Sigmoid colon (tissue), 7 donors: ENCODE measurements around the gene AKAP12. TPM values are rescaled to one million over a fixed set of nuclear protein-coding genes. Genes with fewer than 3 reads are reported as not detected.

Source experiments
- DNase-seq: peaks from one replicate; pipeline ENCODE4 v3.0.0-alpha.2; 2019
- H3K27ac ChIP-seq, 4 donors: fragments of 200-600 bp; sonication (generic); one replicate each; pipeline ENCODE4 v1.5.1; 2016 to 2019; ENCODE audit warnings: mild to moderate bottlenecking in 1 of 4
- H3K27me3 ChIP-seq, 3 donors: fragments of 200-600 bp; sonication (generic); one replicate each; pipeline ENCODE4 v1.5.1; 2019; ENCODE audit warnings: mild to moderate bottlenecking in 1 of 3
- H3K36me3 ChIP-seq, 4 donors: fragments of 200-600 bp; sonication (generic); one replicate each; pipeline ENCODE4 v1.5.1; 2016 to 2019
- H3K4me1 ChIP-seq, 4 donors: fragments of 200-600 bp; sonication (generic); one replicate each; pipeline ENCODE4 v1.5.1; 2017 to 2019
- H3K4me3 ChIP-seq, 4 donors: fragments of 200-600 bp; sonication (generic); one replicate each; pipeline ENCODE4 v1.5.1; 2017 to 2019; ENCODE audit warnings: mild to moderate bottlenecking in 2 of 4, moderate library complexity in 1 of 4
- H3K9me3 ChIP-seq, 4 donors: fragments of 200-600 bp in 3 of 4; sonication (generic) in 3 of 4; one replicate each; pipeline versions ENCODE4 v1.5.1 to v1.6.1; 2013 to 2019
- EP300 ChIP-seq, 4 donors: sonication (generic); formaldehyde crosslinking; IDR thresholded peaks; one replicate each; pipeline ENCODE4 v1.6.1; 2017; ENCODE audit warnings: antibody characterized with exemption in 4 of 4
- POLR2A ChIP-seq, 2 donors: fragments of 450-650 bp; IDR thresholded peaks; one replicate each; pipeline ENCODE4 v1.6.1; 2016; ENCODE audit warnings: antibody characterized with exemption in 2 of 2, mild to moderate bottlenecking in 2 of 2, moderate library complexity in 2 of 2
- POLR2AphosphoS5 ChIP-seq, 4 donors: sonication (generic); formaldehyde crosslinking; IDR thresholded peaks; one replicate each; pipeline ENCODE4 v1.6.1; 2017; ENCODE audit warnings: antibody characterized with exemption in 4 of 4
- WGBS, 2 donors: extraction: QIAGEN DNeasy Blood & Tissue Kit; methylation state at CpG; one replicate each; pipeline ENCODE4 v1.1.7; 2013; 5-methylcytosine and 5-hydroxymethylcytosine counted together
- intact Hi-C: fragments of 100-400 bp; cut with DNase I; formaldehyde crosslinking; loops from one replicate; pipeline ENCODE4 v1.15.1; 2023
- polyA plus RNA-seq, 3 donors: library from polyadenylated mRNA; stranded (reverse); fragments of 200-250 nt; gene quantifications; one replicate each; pipeline ENCODE4 v1.2.3, GENCODE V29; 2013
- total RNA-seq, 4 donors: library from RNA; depleted of rRNA; stranded (reverse); fragments of >200 nt; gene quantifications; one replicate each; pipeline ENCODE4 v1.1.0, GENCODE V29; 2016
- TF ChIP-seq, protein P1 (sequence below), 4 experiments: fragments of 450-650 bp in 3 of 4; fragments of 200-600 bp in 1 of 4; IDR thresholded peaks; one replicate each; pipeline ENCODE4 v1.5.1; 2016 to 2019; ENCODE audit warnings: antibody characterized with exemption in 4 of 4, mild to moderate bottlenecking in 3 of 4, moderate library complexity in 2 of 4
- donor health status: healthy with polysubstance abuse.
- donor health status: Bipolar disorder and iron deficiency.
- donor health status: healthy.

AKAP12 gene
- 100 to 1,000 TPM; 133 to 244 (median 209) TPM for total RNA-seq
- 10 to 100 TPM in 1 of 3 donors, 1 to 10 TPM in 2; 1.2 to 17.2 (median 9.0) TPM for polyA plus RNA-seq

GRCh38 chr6:151239603-151240035 is at the start of gene AKAP12:
AKAP12 (plus strand) TSS chr6:151239967; CDS start chr6:151240563, 596 bp downstream.
- intact Hi-C loops = loop anchor here (2.0 to 5.0 kb wide), 7 partner anchors 53 to 347 kb away; partner anchors contain the start of gene ZBTB2

GRCh38 chr6:151191527-151191926 is 48.2 kb upstream of the AKAP12 start:
- intact Hi-C loops = no loop called here
- Histone ChIP-seq H3K4me1 (no peaks in the 10 kb centered on the region), H3K9me3 (no peaks in the 10 kb centered on the region), H3K27me3 (no peaks in the 10 kb centered on the region), H3K36me3 (no peaks in the 10 kb centered on the region), H3K4me3 (no peak overlapping the region), H3K27ac (no peak overlapping the region)
- 67 to 71% methylated on average over 4 of the region's 4 CpGs for WGBS, 2 donors
- DNase-seq = no peak
- no peak for TF ChIP-seq POLR2AphosphoS5 (IDR thresholded peaks at IDR 0.05)
- TF ChIP-seq EP300 (IDR thresholded peaks at IDR 0.05) = no peak
- TF ChIP-seq POLR2A (IDR thresholded peaks at IDR 0.05) = no peak
- TF ChIP-seq, protein P1, sequence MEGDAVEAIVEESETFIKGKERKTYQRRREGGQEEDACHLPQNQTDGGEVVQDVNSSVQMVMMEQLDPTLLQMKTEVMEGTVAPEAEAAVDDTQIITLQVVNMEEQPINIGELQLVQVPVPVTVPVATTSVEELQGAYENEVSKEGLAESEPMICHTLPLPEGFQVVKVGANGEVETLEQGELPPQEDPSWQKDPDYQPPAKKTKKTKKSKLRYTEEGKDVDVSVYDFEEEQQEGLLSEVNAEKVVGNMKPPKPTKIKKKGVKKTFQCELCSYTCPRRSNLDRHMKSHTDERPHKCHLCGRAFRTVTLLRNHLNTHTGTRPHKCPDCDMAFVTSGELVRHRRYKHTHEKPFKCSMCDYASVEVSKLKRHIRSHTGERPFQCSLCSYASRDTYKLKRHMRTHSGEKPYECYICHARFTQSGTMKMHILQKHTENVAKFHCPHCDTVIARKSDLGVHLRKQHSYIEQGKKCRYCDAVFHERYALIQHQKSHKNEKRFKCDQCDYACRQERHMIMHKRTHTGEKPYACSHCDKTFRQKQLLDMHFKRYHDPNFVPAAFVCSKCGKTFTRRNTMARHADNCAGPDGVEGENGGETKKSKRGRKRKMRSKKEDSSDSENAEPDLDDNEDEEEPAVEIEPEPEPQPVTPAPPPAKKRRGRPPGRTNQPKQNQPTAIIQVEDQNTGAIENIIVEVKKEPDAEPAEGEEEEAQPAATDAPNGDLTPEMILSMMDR (IDR thresholded peaks at IDR 0.05) = no peak

More at GRCh38 chr6:151239603-151240035, at the start of gene AKAP12:
- DNase-seq = peak; percentile 89
- H3K4me1 ChIP-seq = peaks cover 0 to 33% (median 17%) of the 10 kb centered on the region in 4 donors
- H3K4me3 ChIP-seq = peak within 1 kb of the TSS; percentile 71 to 98 (median 93)
- peak in 3 of 4 donors; percentile 27 to 96 (median 79) for TF ChIP-seq EP300 (IDR thresholded peaks at IDR 0.05)
- TF ChIP-seq, protein P1 (IDR thresholded peaks at IDR 0.05) = no peak
- TF ChIP-seq POLR2AphosphoS5 (IDR thresholded peaks at IDR 0.05) = peak in 2 of 4 donors; percentile 10 to 74
- TF ChIP-seq POLR2A (IDR thresholded peaks at IDR 0.05) = no peak
- peak within 1 kb of the TSS; percentile 96 to 98 (median 97) for H3K27ac ChIP-seq
- no peaks in the 10 kb centered on the region for H3K27me3 ChIP-seq
- no peaks in the 10 kb centered on the region for H3K36me3 ChIP-seq
- 20 to 30% methylated on average over 23 of the region's 23 CpGs for WGBS, 2 donors
- no peaks in the 10 kb centered on the region for H3K9me3 ChIP-seq

GRCh38 chr6:151196555-151196954 is 43.2 kb upstream of the AKAP12 start:
- 85 to 86% methylated on average over 1 of the region's 1 CpG for WGBS, 2 donors
- Histone ChIP-seq H3K4me3 (no peak overlapping the region), H3K27me3 (no peaks in the 10 kb centered on the region), H3K36me3 (no peaks in the 10 kb centered on the region), H3K27ac (peak overlapping the region in 1 of 4 donors; percentile 43), H3K9me3 (no peaks in the 10 kb centered on the region), H3K4me1 (no peaks in the 10 kb centered on the region)
- intact Hi-C loops = no loop called here
- peak; percentile 89 for DNase-seq
- TF ChIP-seq POLR2A (IDR thresholded peaks at IDR 0.05) (no peak), EP300 (IDR thresholded peaks at IDR 0.05) (no peak), POLR2AphosphoS5 (IDR thresholded peaks at IDR 0.05) (peak in 3 of 4 donors; percentile 53 to 58 (median 54))
- TF ChIP-seq, protein P1 (IDR thresholded peaks at IDR 0.05) = no peak

- Histone ChIP-seq H3K9me3 (no peaks in the 10 kb centered on the region), H3K4me3 (no peak overlapping the region), H3K27me3 (no peaks in the 10 kb centered on the region), H3K36me3 (no peaks in the 10 kb centered on the region), H3K4me1 (no peaks in the 10 kb centered on the region), H3K27ac (no peak overlapping the region)
- 98 to 99% methylated on average over 1 of the region's 1 CpG for WGBS, 2 donors
- intact Hi-C loops = no loop called here
- no peak for DNase-seq
- TF ChIP-seq POLR2A (IDR thresholded peaks at IDR 0.05) (no peak), POLR2AphosphoS5 (IDR thresholded peaks at IDR 0.05) (no peak), EP300 (IDR thresholded peaks at IDR 0.05) (no peak)
- TF ChIP-seq, protein P1 (IDR thresholded peaks at IDR 0.05) = no peak
Observed at GRCh38 chr6:151197556-151197955, 42.2 kb upstream of the AKAP12 start.

DNA sequence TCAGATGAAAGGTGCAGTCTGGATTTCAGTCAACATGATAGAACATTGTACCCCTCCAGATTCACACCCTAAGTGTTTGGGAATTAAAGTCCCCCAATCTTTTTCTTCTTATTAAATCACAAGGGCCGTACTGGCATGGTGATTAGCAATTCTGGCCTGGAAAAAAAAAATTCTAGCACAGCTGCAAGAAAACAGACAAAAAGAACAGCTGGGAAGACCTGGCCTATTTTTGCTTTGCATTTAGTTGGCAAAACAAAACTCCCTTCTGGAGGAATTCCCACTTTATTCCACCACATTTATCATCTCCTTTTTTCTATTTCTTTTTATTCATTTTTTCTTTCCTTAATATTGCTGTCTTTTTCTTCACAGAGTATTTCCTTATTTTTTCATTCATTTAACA is 39.8 kb upstream of the AKAP12 start:
- 75% methylated on average over 1 of the region's 1 CpG for WGBS, 2 donors
- no peaks in the 10 kb centered on the region for H3K4me1 ChIP-seq

More for the DNA sequence above, 39.8 kb upstream of the AKAP12 start:
- H3K4me3 ChIP-seq = no peak overlapping the region
- no peak overlapping the region for H3K27ac ChIP-seq
- TF ChIP-seq POLR2A (IDR thresholded peaks at IDR 0.05) (no peak), EP300 (IDR thresholded peaks at IDR 0.05) (no peak), POLR2AphosphoS5 (IDR thresholded peaks at IDR 0.05) (no peak)
- TF ChIP-seq, protein P1 (IDR thresholded peaks at IDR 0.05) = no peak
- intact Hi-C loops = no loop called here
- no peaks in the 10 kb centered on the region for H3K36me3 ChIP-seq
- no peak for DNase-seq
- H3K9me3 ChIP-seq = no peaks in the 10 kb centered on the region
- H3K27me3 ChIP-seq = no peaks in the 10 kb centered on the region
